ENCODE results near the gene EXOSC7.

- TF ChIP-seq CTCF (conservative IDR thresholded peaks at IDR 0.05) (peak; percentile 44), ZFX (IDR thresholded peaks at IDR 0.05) (no peak)
These were observed 12.0 kb downstream of the EXOSC7 start for GRCh38 chr3:44988073-44988472.
